Astrocyte (in vitro differentiated cells and primary cell): Measurements from ENCODE around the gene SEH1L. TPM values are rescaled to one million over a fixed set of nuclear protein-coding genes. Genes with fewer than 3 reads are reported as not detected.

Experiments used
- DNase-seq: peaks from one replicate; pipeline ENCODE4 v3.0.0-alpha.2; 2010; ENCODE audit warnings: low read depth
- FAIRE-seq: peaks from 2 replicates; lab custom pipeline; 2011; peaks lifted over from hg19 to GRCh38; lab: Jason Lieb, UNC
- H2AFZ ChIP-seq: 2 replicates; pipeline ENCODE4 v1.6.0; 2012; ENCODE audit warnings: low read depth, low read length, inconsistent platforms
- H3K27ac ChIP-seq: 2 replicates; pipeline ENCODE4 v1.5.1; 2011; ENCODE audit warnings: low read depth, low read length, inconsistent platforms
- H3K27me3 ChIP-seq: 2 replicates; pipeline ENCODE4 v1.6.0; 2011; ENCODE audit warnings: low read length, inconsistent platforms; ENCODE audit not compliant: insufficient read depth
- H3K36me3 ChIP-seq: 2 replicates; pipeline ENCODE4 v1.5.1; 2011; ENCODE audit warnings: low read length, inconsistent platforms; ENCODE audit not compliant: insufficient read depth
- H3K4me1 ChIP-seq: 2 replicates; pipeline ENCODE4 v1.5.1; 2011; ENCODE audit warnings: low read length, inconsistent platforms; ENCODE audit not compliant: insufficient read depth
- H3K4me2 ChIP-seq: 2 replicates; pipeline ENCODE4 v1.6.0; 2012; ENCODE audit warnings: low read length, inconsistent platforms
- H3K4me3 ChIP-seq: 2 replicates; pipeline ENCODE4 v1.5.1; 2011; ENCODE audit warnings: low read depth, mild to moderate bottlenecking, low read length, inconsistent platforms; ENCODE audit not compliant: insufficient read depth
- H3K79me2 ChIP-seq: 2 replicates; pipeline ENCODE4 v1.6.0; 2012; ENCODE audit warnings: mild to moderate bottlenecking, low read length, inconsistent platforms; ENCODE audit not compliant: insufficient read depth
- H3K9ac ChIP-seq: 2 replicates; pipeline ENCODE4 v1.6.0; 2012; ENCODE audit warnings: mild to moderate bottlenecking, low read length, inconsistent platforms
- H3K9me3 ChIP-seq: 2 replicates; pipeline ENCODE4 v1.5.1; 2012; ENCODE audit warnings: low read depth, mild to moderate bottlenecking, low read length, inconsistent platforms; ENCODE audit not compliant: insufficient read depth
- H4K20me1 ChIP-seq: 2 replicates; pipeline ENCODE4 v1.6.0; 2012; ENCODE audit warnings: low read length, inconsistent platforms; ENCODE audit not compliant: insufficient read depth
- H3K27ac Mint-ChIP-seq: one replicate; pipeline ENCODE4 v1.8.0; 2021; ENCODE audit warnings: mild to moderate bottlenecking, mixed read lengths; ENCODE audit not compliant: unreplicated experiment
- H3K27me3 Mint-ChIP-seq: one replicate; pipeline ENCODE4 v1.8.0; 2021; ENCODE audit warnings: low read depth, mixed read lengths; ENCODE audit not compliant: unreplicated experiment
- H3K36me3 Mint-ChIP-seq: one replicate; pipeline ENCODE4 v1.8.0; 2021; ENCODE audit warnings: low read depth, mixed read lengths; ENCODE audit not compliant: unreplicated experiment
- H3K4me1 Mint-ChIP-seq: one replicate; pipeline ENCODE4 v1.8.0; 2021; ENCODE audit warnings: low read depth, mixed read lengths; ENCODE audit not compliant: unreplicated experiment
- H3K4me3 Mint-ChIP-seq: one replicate; pipeline ENCODE4 v1.8.0; 2021; ENCODE audit warnings: mild to moderate bottlenecking, moderate library complexity, mixed read lengths; ENCODE audit not compliant: unreplicated experiment
- H3K9me3 Mint-ChIP-seq: one replicate; pipeline ENCODE4 v1.8.0; 2021; ENCODE audit warnings: mild to moderate bottlenecking, mixed read lengths; ENCODE audit not compliant: unreplicated experiment
- CTCF ChIP-seq: IDR thresholded peaks from 2 replicates; pipeline ENCODE4 v1.5.1; 2011; ENCODE audit warnings: low read depth, mild to moderate bottlenecking, inconsistent platforms, low read length, moderate library complexity; ENCODE audit not compliant: insufficient read depth
- EZH2 ChIP-seq: IDR thresholded peaks from 2 replicates; pipeline ENCODE4 v1.6.1; 2012; ENCODE audit warnings: mild to moderate bottlenecking, low read length, inconsistent platforms; ENCODE audit not compliant: insufficient read depth
- total RNA-seq: library from RNA; stranded (reverse); gene quantifications from 2 replicates; pipeline ENCODE4 v1.2.1, GENCODE V29; 2021

The SEH1L gene
- total RNA-seq, 1 donor from 2014 or later = 43.9 TPM

DNA sequence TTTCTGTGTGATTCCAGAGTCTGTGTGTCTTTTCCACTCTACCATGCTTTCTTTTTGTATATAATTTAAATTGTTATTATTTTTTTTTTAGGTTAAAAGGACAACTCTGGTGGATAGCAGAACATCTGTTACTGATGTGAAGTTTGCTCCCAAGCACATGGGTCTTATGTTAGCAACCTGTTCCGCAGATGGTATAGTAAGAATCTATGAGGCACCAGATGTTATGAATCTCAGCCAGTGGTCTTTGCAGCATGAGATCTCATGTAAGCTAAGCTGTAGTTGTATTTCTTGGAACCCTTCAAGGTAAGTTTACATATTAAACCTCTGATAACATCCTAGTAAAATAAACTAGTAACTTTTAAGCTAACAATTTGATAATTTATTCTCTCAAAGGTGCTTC is 15.3 kb downstream of the SEH1L start:
- Mint-ChIP-seq H3K36me3 (peaks cover 18% of the 10 kb centered on the region), H3K27ac (no peak overlapping the region), H3K4me3 (no peak overlapping the region), H3K4me1 (no peaks in the 10 kb centered on the region), H3K9me3 (no peaks in the 10 kb centered on the region), H3K27me3 (no peaks in the 10 kb centered on the region)
- FAIRE-seq = no peak
- Histone ChIP-seq H3K9me3 (no peaks in the 10 kb centered on the region), H3K4me1 (no peaks in the 10 kb centered on the region), H3K4me3 (no peak overlapping the region), H2AFZ (no peak overlapping the region), H4K20me1 (peaks cover 19% of the 10 kb centered on the region), H3K27me3 (no peaks in the 10 kb centered on the region), H3K36me3 (peaks cover 18% of the 10 kb centered on the region), H3K27ac (no peak overlapping the region), H3K79me2 (peaks cover 39% of the 10 kb centered on the region), H3K4me2 (no peak overlapping the region), H3K9ac (no peak overlapping the region)
- TF ChIP-seq EZH2 (no peak), CTCF (no peak)
- DNase-seq = no peak

DNA sequence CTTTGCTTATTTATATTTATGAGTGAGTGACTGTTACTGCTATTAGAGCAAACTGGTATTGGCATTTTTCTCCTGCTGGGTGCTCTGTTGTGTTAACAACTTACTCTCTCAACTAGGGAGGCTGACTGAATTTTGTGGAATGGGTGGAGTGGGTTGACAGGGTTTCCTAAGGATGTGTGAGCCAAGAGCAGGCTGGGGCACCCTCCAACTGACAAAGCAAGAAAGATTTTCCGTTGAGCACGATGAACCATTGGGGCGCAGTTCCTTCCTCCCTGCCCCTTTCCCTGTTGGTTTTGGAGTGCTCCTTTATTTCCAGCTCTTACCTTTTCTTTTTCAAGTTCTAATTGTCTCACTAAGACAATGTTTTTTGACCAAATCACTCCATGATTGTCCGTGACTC is 20.3 kb downstream of the SEH1L start:
- Histone ChIP-seq H3K27ac (no peak overlapping the region), H3K36me3 (peaks cover 32% of the 10 kb centered on the region)

More for the DNA sequence above, 20.3 kb downstream of the SEH1L start:
- Histone ChIP-seq H3K4me2 (no peak overlapping the region), H3K27me3 (no peaks in the 10 kb centered on the region), H3K79me2 (no peaks in the 10 kb centered on the region), H4K20me1 (no peaks in the 10 kb centered on the region), H3K4me3 (no peak overlapping the region), H3K4me1 (no peaks in the 10 kb centered on the region), H2AFZ (no peak overlapping the region), H3K9me3 (no peaks in the 10 kb centered on the region), H3K9ac (no peak overlapping the region)
- no peak for FAIRE-seq
- peaks cover 1% of the 10 kb centered on the region for H3K4me1 Mint-ChIP-seq
- H3K9me3 Mint-ChIP-seq = no peaks in the 10 kb centered on the region
- no peaks in the 10 kb centered on the region for H3K27me3 Mint-ChIP-seq
- no peak overlapping the region for H3K4me3 Mint-ChIP-seq
- H3K27ac Mint-ChIP-seq = no peak overlapping the region
- DNase-seq = no peak
- H3K36me3 Mint-ChIP-seq = peaks cover 20% of the 10 kb centered on the region
- TF ChIP-seq EZH2 (no peak), CTCF (no peak)
